Measurements from ENCODE around the gene IL1RAPL1.

DNA sequence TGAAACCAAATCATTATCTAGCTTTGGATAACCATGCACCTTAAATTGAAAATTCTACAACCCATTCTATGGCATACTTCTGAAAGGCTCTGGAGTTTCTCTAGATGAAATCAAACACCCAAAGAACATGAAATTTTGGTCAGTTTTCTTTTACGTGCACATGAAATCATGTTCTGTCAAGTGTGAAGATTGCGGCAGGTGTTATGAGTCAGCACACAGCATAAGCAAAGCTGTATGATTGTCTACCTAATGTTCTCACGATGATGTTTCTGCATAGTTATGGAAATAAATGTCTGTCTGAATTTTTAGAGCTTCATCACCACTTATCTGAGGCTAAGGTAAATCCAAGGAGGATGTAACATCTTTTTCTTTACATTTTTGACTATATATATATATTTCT, 495.3 kb downstream of the IL1RAPL1 start:
- TF ChIP-seq POLR2A (IDR thresholded peaks at IDR 0.05), result no peak
- TF ChIP-seq, protein P1, sequence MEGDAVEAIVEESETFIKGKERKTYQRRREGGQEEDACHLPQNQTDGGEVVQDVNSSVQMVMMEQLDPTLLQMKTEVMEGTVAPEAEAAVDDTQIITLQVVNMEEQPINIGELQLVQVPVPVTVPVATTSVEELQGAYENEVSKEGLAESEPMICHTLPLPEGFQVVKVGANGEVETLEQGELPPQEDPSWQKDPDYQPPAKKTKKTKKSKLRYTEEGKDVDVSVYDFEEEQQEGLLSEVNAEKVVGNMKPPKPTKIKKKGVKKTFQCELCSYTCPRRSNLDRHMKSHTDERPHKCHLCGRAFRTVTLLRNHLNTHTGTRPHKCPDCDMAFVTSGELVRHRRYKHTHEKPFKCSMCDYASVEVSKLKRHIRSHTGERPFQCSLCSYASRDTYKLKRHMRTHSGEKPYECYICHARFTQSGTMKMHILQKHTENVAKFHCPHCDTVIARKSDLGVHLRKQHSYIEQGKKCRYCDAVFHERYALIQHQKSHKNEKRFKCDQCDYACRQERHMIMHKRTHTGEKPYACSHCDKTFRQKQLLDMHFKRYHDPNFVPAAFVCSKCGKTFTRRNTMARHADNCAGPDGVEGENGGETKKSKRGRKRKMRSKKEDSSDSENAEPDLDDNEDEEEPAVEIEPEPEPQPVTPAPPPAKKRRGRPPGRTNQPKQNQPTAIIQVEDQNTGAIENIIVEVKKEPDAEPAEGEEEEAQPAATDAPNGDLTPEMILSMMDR (IDR thresholded peaks at IDR 0.05), result no peak
